Stimulated activated CD4-positive, alpha-beta T cell treated with anti-CD3 and anti-CD28 coated beads, Interleukin-2, amount 100 ng/mL, for 24 hours (primary cell): ENCODE measurements around the gene IRF4.
A peak's percentile ranks its signal among the peaks of the same experiment; 100 is the strongest.

ENCODE experiments used
- DNase-seq, 2 donors: peaks; one replicate each; pipeline ENCODE4 v3.0.0-alpha.2; 2020

IRF4 gene

DNA sequence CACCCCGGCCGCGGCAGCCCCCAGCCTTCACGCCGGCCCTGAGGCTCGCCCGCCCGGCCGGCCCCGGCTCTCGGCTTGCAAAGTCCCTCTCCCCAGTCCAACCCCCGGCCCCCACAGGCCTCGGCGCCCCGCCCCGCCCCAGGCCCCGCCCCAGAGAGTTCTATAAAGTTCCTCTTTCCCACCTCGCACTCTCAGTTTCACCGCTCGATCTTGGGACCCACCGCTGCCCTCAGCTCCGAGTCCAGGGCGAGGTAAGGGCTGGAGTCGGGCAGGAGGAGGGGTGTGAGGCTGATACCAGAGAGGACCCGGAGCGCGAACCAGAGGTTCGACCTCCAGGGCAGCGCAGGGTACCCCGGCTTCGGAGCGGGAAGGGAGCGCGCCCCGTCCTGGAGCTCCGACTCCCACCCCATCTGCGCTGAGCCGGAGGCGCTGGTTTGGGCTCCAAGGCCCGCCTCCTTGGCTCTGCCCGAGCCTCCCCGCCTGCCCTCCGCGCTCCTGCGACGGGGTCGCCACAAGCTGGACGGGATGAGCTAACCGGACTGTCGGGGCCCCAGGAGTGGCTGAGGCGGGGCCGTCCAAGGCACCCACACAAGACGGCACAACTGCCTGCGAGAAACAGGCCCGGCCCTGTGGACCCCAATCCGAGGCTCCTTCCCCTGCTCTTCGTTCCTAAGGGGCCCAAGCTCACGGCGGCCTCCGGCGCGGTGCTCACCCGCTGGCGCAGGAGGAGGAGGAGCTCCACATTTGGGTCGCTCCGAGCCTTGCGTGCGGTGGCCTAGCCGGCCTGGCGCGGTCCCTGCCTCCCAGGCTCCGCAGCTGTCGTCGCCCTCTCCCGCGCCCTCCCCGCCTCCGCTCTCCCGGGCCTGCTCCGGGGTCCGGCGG, at the start of gene IRF4:
Gene IRF4 (plus strand): TSS at position 194 of the 882 bp plus-strand sequence. CDS start 1,401 bp downstream, outside the sequence.
- peak; percentile 77 to 83 for DNase-seq

DNA sequence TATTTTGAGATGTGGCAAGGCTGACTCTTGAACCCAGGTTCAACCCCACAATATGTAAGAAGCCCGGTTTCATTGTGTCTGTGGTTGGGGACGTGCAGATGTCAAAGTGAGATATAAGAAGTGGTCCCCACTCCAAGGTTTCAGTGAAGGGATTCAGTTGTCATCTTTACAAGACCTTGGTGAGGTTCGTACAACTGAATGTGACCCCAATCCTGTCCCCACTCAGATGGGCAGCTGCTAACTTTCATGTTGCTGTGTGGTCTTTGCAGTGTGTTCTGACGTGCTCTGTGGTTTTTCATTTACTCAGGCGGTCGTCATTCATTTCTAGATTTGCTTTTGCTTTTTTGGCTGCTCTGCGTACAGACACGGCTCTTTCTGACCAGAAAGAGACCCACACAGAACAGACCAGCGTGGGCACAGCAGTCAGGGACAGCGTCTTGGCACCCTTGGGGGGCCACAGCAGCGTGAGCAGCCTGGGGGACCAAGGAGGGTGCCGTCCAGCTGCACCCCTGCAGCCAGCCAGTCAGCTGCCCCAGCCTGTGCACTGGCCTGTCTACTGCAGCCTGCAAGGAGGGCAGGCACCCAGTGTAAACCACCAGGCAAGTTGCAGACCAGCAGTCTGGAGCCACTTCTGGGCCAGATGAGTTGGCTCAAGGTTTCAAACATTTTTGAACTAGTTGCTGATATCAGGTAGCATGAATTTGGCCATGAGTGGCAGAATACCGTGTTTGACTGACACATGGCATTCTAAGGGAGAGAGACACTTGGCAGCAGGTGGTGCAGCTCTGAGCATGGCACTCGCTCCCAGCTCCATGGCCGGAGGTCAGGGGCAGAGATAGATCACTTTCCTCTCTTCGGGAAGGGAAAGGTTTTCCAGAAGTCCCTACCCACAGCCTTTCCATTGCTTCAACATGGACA, 49.4 kb upstream of the IRF4 start:
- DNase-seq = no peak

DNA sequence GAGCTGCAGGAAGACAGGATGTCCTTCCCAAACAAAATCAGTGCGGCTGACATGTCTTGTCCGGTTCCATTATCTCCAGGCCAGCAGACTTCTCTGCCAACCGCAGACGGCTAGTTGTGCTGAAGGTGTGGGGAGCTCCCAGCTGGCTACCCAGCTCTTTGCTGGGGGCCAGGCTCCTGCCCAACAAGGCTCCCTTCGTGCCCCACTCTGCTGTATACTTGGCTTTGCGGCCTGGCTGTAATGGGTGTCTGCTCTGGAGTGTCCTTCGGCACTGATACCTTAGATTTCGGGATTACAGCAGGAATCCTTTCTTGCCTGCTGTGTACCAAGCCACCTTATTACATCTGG, 48.7 kb upstream of the IRF4 start:
- no peak for DNase-seq

DNA sequence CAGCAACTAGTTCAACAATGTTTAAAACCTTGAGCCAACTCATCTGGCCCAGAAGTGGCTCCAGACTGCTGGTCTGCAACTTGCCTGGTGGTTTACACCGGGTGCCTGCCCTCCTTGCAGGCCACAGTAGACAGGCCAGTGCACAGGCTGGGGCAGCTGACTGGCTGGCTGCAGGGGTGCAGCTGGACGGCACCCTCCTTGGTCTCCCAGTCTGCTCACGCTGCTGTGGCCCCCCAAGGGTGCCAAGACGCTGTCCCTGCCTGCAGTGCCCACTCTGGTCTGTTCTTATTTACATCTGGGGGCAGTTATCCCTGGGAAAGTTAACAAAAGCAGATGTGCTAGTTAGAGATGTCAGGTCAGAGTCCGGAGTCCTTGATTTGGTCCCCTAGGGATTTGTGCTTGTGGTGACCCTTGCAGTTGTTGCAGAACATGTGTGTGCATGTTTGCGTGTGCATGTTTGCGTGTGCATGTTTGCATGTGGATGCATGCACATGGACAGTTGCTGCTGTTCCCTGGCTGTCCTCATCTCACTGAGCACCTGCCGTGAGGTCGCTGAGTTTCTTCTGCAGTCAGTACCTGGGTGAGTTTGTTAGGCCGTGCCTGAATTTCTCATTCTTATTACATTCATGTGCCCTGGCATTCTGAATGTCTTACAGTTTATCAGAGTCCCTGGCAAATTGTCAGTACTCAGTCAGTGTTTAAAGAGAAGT, 48.2 kb upstream of the IRF4 start:
- DNase-seq = no peak

DNA sequence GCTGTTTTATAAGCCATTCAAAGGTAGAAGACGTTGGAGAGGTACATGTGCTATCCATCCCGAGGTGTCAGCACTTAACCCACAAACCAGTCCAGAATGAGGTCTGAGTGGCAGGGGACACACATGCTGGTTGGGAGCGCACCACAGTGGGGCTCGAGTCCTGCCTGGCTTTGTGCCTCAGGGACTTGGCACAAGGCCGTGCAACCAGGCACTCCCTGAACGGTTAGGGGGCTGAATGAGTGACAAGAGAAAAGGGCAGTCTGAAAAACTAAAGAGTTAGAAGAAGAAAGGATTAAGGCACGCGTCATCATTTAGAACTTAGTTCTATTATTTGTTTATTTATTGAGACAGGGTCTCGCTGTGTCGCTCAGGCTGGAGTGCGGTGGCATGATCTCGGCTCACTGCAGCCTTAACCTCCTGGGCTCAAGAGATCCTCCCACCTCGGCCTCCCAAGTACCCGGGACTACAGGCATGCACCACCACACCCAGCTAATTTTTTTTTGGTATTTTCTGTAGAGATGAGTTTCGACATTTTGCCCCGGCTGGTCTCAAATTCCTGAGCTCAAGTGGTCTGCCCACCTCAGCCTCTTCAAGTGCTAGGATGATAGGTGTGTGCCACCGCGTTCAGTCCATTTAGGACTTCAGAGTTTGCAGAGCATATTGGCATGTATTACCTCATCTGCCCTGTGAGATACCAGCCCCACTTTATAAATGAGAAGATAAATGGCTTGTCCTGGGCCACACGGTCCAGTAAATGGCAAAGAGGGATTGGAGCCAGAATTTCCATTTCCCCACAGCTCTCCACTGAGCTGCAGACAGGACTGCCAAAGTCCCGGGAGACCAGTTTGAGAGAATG, 47.4 kb upstream of the IRF4 start:
- no peak for DNase-seq

DNA sequence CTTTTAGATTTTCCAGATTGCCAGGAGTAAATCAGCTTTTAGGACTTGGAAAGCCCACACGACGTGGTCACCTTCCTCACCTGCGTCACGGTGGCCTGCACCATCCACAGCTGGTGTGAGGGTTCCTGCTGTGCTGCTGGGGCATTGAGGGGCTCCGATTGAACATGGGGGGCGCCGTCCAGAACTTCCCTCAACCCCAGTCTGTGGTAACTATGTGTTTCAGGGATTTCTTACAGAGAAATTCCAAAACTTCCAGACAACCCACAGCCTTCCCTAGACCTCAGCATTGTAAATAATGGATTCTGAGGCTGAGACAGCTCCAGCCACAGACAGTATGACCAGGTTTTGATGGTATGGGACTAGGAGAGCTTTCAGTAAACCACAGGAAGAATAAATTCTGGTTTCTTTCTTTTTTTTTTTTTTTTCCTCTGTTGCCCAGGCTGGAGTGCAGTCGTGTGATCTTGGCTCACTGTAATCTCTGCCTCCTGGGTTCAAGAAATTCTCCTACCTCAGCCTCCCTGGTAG, 46.7 kb upstream of the IRF4 start:
- DNase-seq = no peak

DNA sequence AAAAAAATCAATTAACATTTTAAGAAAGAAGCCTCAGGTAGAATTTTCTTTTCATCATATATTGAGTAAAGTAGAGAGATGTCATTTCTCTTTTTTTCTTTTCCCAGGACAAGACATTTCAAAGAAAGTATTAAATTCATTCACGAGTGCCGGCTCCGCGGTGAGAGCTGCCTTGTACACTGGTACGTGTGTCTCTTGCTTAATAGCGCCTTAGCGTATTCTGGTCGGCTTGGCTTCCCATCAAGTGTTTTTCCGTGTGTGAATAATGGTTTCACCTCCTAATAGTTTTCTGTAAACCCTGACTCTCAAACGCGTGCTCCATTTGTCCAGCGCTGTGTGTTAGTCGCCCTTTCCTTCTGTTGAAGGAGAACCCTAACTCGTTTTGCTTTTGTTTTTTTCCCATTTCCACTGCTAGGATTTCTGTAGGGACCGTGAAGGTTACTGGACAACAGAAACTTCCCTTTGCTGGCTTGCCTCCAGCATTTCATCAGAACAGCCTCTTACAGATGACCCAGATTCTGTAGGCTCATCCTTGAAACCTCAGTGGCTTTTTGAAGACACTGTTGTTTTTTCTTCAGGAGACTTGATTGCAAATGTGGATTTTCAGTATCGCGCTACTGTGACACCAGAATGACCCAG, 45.7 kb upstream of the IRF4 start:
- DNase-seq = no peak

DNA sequence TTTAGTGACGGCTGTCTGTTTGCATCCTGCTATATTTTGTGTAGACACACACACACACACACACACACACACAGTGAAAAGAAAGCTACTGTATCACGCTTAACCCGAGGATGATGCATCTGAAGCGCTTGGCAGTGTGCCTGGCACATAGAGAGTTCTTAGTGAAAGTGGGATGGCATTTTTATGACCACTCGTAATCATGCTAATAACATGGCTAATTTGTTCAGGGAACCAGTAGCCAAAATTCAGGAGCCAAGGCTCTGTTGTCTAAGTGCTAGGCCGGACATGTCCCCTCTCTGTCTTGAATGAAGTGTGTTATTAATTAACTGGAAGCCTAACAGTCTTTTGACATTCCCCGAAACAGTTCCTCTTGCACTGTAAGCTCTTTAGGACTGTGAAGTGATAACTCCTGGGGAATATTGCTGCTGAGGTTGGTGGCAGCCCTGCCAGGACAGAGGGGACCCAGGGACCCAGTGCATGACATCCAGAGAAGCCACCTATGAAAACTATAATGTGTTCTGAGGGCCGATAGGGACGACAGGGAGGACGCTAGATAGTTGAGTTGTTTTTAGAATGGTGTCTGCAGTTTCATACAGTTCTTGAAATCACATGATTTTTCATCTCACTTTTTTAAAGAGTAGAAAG, 45.0 kb upstream of the IRF4 start:
- no peak for DNase-seq

DNA sequence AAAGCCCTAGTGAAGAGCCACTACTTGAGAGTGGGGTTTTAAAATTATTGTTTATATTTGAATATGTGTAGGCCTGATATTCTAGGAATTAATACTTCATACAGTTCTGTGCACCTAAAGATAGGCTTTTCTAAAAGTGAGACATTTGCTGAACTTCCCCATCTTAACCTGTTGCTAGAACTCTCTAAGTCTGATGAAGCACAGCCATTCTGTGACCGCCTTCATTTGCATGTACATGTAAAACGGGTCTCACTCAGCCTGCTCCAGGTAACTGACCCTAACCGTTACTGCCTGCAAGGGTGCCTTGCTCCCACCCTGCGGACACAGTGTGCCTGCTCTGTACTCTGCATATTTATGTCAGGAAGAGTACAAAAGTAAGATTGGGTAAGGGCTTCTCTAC, 44.3 kb upstream of the IRF4 start:
- no peak for DNase-seq

DNA sequence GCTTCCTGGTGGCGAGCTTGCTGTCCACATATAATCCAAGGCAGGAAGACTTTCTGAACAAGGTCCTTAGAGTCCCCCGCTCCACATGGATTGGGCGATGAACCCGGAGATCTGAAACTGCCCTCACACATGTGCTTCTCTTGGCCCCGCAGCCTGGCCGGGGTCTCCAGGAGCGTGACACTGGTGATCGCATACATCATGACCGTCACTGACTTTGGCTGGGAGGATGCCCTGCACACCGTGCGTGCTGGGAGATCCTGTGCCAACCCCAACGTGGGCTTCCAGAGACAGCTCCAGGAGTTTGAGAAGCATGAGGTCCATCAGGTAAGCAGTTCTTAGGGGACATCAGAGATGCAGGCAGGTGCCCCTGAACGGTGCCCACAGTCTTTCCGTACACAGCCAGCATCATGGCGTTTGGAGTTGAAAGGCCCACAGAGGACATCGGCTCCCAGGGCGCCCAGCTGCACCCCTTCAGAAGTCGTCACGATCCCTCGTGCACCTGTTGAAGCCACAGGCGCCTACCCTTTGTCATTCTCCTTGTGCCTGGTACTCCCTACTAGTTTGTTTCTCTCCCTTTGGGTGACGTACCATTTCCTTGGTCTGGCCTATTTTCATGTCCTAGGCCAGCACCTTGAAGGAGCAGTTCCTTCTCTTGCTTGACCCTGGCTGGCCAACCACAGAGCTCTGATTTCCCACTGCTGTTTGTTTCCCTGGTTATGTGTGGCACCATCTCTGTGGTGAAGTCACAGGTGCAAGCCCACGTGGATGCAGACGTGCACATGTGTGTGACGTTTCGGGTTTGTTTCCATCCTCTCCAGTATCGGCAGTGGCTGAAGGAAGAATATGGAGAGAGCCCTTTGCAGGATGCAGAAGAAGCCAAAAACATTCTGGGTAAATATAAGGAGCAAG, 43.3 kb upstream of the IRF4 start:
- DNase-seq = no peak

DNA sequence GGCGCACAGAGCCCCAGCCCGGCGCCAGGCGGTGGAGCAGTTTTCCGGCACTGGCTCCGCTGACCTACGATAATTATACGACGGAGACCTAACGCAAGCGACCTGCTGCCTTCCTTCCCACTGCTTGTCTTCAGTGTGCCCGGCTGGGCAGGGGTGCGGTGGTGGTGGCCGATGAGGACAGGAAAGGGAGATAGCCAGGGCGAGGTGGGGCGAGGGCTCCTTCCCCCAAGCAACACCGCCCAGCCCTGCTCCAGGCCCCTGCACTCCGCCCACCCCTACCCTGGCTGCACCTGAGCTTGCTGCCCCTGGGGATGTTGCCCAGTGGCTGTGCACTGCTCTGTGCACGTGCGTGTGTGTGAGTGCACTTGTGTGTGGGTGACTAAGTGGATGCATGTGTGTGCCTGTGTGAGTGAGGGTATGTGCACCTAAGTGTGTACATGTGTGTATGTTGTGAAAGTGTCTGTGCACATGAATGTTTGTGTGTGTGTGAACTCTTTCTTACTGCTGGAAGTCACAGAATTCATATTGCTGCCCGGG, 42.6 kb upstream of the IRF4 start:
- DNase-seq = no peak

DNA sequence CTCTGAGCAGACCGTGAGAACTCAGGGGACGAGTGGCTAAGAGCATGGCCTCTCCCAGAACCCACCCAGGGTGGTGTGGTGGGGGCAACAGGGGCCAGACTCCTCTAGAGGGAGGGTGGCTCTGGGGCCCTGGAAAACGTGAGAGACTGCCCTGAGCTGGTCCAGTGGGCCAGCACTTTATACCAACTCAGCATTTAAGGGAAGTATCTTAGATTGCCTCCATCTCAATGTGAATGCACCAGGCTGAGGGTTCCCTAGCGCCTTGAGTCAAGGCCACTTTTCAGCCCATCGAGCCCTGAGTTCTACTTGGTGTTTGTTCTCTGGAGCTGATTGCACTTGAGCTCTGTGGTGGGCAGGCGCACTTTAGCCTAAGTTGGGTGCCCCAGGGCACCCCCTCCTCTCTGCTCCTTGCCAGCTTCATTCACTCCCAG, 42.0 kb upstream of the IRF4 start:
- no peak for DNase-seq

DNA sequence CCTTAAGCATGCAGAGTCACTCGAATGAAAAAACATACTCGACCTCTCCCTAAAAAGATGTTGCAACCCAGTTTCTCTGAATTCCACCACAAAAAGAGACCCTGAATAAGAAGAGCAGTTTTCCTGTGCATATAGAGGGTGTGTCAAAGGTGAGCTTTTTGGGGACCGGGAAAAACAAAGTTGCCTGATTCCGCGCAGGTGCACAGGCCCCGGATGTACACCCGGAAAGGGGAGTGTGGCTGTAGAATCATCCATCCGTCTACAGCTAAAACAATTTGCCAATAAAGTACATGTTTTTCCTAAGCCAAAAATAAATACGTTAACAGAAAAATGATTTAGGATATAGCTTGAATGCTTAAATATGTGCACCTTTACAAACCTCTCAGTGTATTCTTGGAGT, 41.2 kb upstream of the IRF4 start:
- DNase-seq = no peak

DNA sequence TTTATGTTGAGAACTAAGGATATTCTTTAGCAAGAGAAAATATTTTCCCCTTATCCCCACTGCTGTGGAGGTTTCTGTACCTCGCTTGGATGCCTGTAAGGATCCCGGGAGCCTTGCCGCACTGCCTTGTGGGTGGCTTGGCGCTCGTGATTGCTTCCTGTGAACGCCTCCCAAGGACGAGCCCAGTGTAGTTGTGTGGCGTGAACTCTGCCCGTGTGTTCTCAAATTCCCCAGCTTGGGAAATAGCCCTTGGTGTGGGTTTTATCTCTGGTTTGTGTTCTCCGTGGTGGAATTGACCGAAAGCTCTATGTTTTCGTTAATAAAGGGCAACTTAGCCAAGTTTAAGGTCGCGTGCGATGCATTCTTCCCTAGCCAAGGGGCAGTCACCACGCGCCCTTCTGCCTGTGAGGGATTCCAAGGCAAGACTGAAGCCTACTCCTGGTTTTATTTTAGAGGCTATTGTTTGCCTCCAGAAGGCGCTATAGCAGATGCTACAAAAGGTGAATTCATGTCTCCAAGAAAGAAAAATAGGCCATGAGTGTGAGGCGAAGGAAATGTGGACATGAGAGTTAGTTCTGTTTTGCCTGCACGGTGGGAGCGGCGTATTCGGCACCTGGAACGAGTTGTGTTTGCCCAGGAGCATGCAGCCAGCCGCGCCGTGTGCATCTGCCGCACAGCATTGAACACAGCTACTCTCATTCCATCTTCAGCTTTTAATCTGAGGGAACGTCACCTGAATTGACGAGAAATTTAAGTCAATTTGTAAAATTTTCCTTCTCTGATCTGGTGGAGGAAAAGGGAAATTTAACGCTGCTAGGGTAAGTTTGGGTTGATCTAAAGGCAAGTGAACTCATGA, 40.3 kb upstream of the IRF4 start:
- no peak for DNase-seq

DNA sequence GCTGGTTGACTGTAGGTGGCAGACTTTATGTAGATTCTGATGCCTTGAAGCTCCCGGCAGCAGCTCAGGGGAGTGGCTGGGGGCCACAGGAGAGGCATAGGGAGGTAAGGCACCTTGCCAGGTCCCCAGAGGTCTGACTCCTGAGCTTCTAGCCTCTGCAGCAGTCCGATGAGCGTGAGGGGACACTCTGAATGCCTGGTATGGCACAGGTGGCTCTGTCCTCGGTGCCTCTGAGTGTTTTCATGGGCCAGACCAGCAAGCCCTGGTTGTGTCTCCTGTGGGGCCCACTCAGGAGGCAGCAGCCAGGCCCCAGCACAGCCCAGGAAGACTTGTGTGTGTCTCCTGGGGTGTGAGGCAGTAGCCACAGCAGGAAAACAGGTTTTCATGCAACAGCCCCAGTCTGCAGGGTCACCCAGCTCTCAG, 39.7 kb upstream of the IRF4 start:
- no peak for DNase-seq

DNA sequence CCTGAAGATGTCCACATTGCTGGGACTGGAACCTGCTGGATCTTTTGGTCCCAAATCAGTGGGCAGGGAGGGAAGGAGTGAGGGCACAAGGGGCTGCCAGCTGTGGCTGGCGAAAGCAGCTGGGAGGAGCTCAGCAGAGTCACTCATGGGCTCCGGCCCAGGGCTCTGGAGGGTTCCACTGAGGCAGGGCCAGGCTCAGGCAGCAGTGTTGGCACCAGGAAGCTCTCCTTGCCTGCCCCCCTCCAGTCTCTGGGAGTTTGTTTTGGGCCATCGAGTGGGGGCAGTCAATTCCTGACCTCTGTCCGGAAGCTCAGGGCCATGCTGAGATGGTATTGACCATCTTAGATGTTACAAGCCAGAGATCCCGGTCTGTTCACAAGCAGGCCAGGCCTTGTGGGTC, 39.1 kb upstream of the IRF4 start:
- no peak for DNase-seq

DNA sequence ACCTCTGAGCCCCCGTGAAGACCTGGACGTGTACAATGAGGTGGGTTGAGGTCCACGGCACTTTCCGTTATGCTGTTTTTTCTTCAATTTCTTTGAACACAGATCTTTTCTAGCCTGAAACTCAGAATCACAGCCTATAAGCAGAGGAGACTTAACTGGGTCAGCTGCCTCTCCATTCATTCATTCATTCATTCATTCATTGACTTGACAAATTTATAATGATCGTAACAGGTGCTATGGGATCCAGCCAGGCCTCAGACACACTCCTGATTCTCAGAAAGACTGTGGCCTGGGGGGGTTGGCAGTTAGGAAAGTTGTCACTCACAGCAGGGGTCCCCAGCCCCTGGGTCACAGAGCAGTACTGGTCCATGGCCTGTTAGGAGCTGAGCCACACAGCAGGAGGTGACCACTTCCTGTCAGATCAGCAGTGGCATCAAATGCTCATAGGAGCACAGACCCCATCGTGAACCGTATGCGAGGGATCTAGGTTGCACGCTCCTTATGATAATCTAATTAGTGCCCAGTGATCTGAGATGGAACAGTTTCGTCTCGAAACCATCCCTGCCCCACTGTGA, 38.6 kb upstream of the IRF4 start:
- DNase-seq = no peak
